ENCODE results near the gene BARX2. TPM values are rescaled to one million over a fixed set of nuclear protein-coding genes. Genes with fewer than 3 reads are reported as not detected.

Gene BARX2
- total RNA-seq, 4 donors from 2014 or later, result not detected

GRCh38 chr11:129443276-129443675, 67.6 kb downstream of the BARX2 start:
- no peak overlapping the region for H3K4me3 ChIP-seq
- no peak for TF ChIP-seq CTCF (IDR thresholded peaks at IDR 0.05)
- no peak for TF ChIP-seq POLR2A (IDR thresholded peaks at IDR 0.05; ENCODE audit: low read depth)
- TF ChIP-seq EP300 (IDR thresholded peaks at IDR 0.05), result no peak
- TF ChIP-seq POLR2AphosphoS5 (IDR thresholded peaks at IDR 0.05), result no peak
- H3K9me3 ChIP-seq, result peaks cover 0 to under 1% (median under 1%) of the 10 kb centered on the region in 4 donors
- 48% methylated on average over 6 of the region's 6 CpGs for WGBS
- peak; percentile 42 for DNase-seq (ENCODE audit: extremely low spot score)
- H3K27ac ChIP-seq (replicated peaks in 1 of 4), result no peak overlapping the region
- H3K4me1 ChIP-seq, result no peaks in the 10 kb centered on the region
- no peaks in the 10 kb centered on the region for H3K36me3 ChIP-seq
- intact Hi-C loops (cut with DNase I), result no loop called here
- H3K27me3 ChIP-seq, result no peaks in the 10 kb centered on the region

- Histone ChIP-seq H3K9me3 (peaks cover 0 to 8% (median 1%) of the 10 kb centered on the region in 4 donors), H3K4me1 (no peaks in the 10 kb centered on the region), H3K4me3 (no peak overlapping the region), H3K36me3 (no peaks in the 10 kb centered on the region), H3K27me3 (no peaks in the 10 kb centered on the region), H3K27ac (replicated peaks in 1 of 4) (no peak overlapping the region)
- intact Hi-C loops (cut with DNase I), result no loop called here
- TF ChIP-seq CTCF (IDR thresholded peaks at IDR 0.05) (no peak), POLR2A (IDR thresholded peaks at IDR 0.05; ENCODE audit: low read depth) (no peak), EP300 (IDR thresholded peaks at IDR 0.05) (no peak), POLR2AphosphoS5 (IDR thresholded peaks at IDR 0.05) (no peak)
- DNase-seq (ENCODE audit: extremely low spot score), result peak; percentile 24
- 91% methylated on average over 5 of the region's 5 CpGs for WGBS
Observed at GRCh38 chr11:129444274-129444673, 68.6 kb downstream of the BARX2 start.

GRCh38 chr11:129445226-129445625, 69.6 kb downstream of the BARX2 start:
- intact Hi-C loops (cut with DNase I), result no loop called here
- Histone ChIP-seq H3K27me3 (no peaks in the 10 kb centered on the region), H3K4me3 (no peak overlapping the region), H3K27ac (replicated peaks in 1 of 4) (no peak overlapping the region), H3K36me3 (no peaks in the 10 kb centered on the region), H3K4me1 (no peaks in the 10 kb centered on the region), H3K9me3 (peaks cover 0 to 11% (median 1%) of the 10 kb centered on the region in 4 donors)
- no peak for DNase-seq (ENCODE audit: extremely low spot score)
- TF ChIP-seq POLR2A (IDR thresholded peaks at IDR 0.05; ENCODE audit: low read depth), result no peak
- no peak for TF ChIP-seq EP300 (IDR thresholded peaks at IDR 0.05)
- no peak for TF ChIP-seq POLR2AphosphoS5 (IDR thresholded peaks at IDR 0.05)
- TF ChIP-seq CTCF (IDR thresholded peaks at IDR 0.05), result no peak
- WGBS, result 92% methylated on average over 9 of the region's 9 CpGs

GRCh38 chr11:129446572-129446971, 70.9 kb downstream of the BARX2 start:
- 94% methylated on average over 3 of the region's 3 CpGs for WGBS
- Histone ChIP-seq H3K36me3 (no peaks in the 10 kb centered on the region), H3K9me3 (peaks cover 0 to 11% (median 1%) of the 10 kb centered on the region in 4 donors), H3K4me1 (no peaks in the 10 kb centered on the region), H3K27me3 (no peaks in the 10 kb centered on the region), H3K4me3 (no peak overlapping the region), H3K27ac (replicated peaks in 1 of 4) (no peak overlapping the region)
- TF ChIP-seq CTCF (IDR thresholded peaks at IDR 0.05), result no peak
- TF ChIP-seq POLR2A (IDR thresholded peaks at IDR 0.05; ENCODE audit: low read depth), result no peak
- TF ChIP-seq EP300 (IDR thresholded peaks at IDR 0.05), result no peak
- DNase-seq (ENCODE audit: extremely low spot score), result peak; percentile 81
- intact Hi-C loops (cut with DNase I), result no loop called here

GRCh38 chr11:129447654-129448239, 72.1 kb downstream of the BARX2 start:
- H3K27me3 ChIP-seq, result no peaks in the 10 kb centered on the region
- H3K4me3 ChIP-seq, result no peak overlapping the region
- 70% methylated on average over 7 of the region's 7 CpGs for WGBS
- H3K36me3 ChIP-seq, result no peaks in the 10 kb centered on the region
- H3K27ac ChIP-seq (replicated peaks in 1 of 4), result no peak overlapping the region
- no peaks in the 10 kb centered on the region for H3K4me1 ChIP-seq
- DNase-seq (ENCODE audit: extremely low spot score), result no peak
- TF ChIP-seq POLR2AphosphoS5 (IDR thresholded peaks at IDR 0.05), result no peak
- no peak for TF ChIP-seq CTCF (IDR thresholded peaks at IDR 0.05)
- no peak for TF ChIP-seq POLR2A (IDR thresholded peaks at IDR 0.05; ENCODE audit: low read depth)
- no peak for TF ChIP-seq EP300 (IDR thresholded peaks at IDR 0.05)
- peaks cover 0 to 11% (median 1%) of the 10 kb centered on the region in 4 donors for H3K9me3 ChIP-seq
- intact Hi-C loops (cut with DNase I), result no loop called here

All from esophagus muscularis mucosa (tissue), 4 donors.